HUES48 (cell line): ENCODE measurements around the gene DMAP1.

ENCODE experiments used
- H3K27ac ChIP-seq: one replicate; pipeline ENCODE4 v1.7.0; 2013; ENCODE audit warnings: low read depth, low read length, inconsistent platforms
- H3K27me3 ChIP-seq: 2 replicates; pipeline ENCODE4 v1.6.1; 2013; ENCODE audit warnings: mild to moderate bottlenecking, low read length; ENCODE audit not compliant: control insufficient read depth, insufficient read depth
- H3K36me3 ChIP-seq: 2 replicates; pipeline ENCODE4 v1.6.1; 2013; ENCODE audit warnings: low read length; ENCODE audit not compliant: control insufficient read depth, insufficient read depth
- H3K4me1 ChIP-seq: 2 replicates; pipeline ENCODE4 v1.6.1; 2013; ENCODE audit warnings: mild to moderate bottlenecking, low read length; ENCODE audit not compliant: control insufficient read depth, insufficient read depth
- H3K4me3 ChIP-seq: 2 replicates; pipeline ENCODE4 v1.5.1; 2013; ENCODE audit warnings: mild to moderate bottlenecking, low read depth, low read length
- H3K9ac ChIP-seq: 2 replicates; pipeline ENCODE4 v1.6.1; 2013; ENCODE audit warnings: mild to moderate bottlenecking, low read depth, low read length, moderate library complexity
- H3K9me3 ChIP-seq: 2 replicates; pipeline ENCODE4 v1.6.1; 2013; ENCODE audit warnings: low read length; ENCODE audit not compliant: control insufficient read depth, insufficient read depth

The DMAP1 gene

DNA sequence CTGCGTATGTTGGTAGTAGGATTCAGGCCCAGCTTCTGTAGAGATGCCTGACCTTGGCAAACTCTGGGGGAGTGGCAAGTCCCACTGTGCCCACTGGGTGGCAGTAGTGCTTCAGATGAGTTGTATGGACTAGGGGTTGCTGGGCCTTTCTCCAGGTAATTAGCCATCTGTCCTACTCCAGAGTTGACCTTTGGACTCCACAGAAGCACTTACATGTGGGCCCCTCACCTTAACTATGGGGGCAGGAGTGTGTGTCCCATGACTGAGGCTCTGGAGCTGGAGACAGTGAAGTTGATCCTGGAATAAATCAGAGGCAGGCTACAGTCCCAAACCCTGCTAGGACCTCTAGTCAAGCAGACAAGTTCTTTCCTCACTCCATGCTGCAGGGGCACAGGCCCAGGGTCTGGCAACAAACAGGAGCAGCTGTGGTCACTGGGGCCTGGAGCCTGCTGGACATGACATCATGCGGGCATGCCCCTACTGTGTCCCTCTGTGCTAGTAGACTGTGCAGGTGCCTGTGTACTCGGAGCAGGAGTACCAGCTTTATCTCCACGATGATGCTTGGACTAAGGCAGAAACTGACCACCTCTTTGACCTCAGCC lies 4.6 kb downstream of the DMAP1 start:
- Histone ChIP-seq H3K4me3 (no peak overlapping the region), H3K4me1 (peaks cover 5% of the 10 kb centered on the region; the same call in 1 of the 2 replicates), H3K9ac (no peak overlapping the region), H3K36me3 (peaks cover 68% of the 10 kb centered on the region), H3K27ac (no peak overlapping the region), H3K27me3 (no peaks in the 10 kb centered on the region), H3K9me3 (no peaks in the 10 kb centered on the region)

DNA sequence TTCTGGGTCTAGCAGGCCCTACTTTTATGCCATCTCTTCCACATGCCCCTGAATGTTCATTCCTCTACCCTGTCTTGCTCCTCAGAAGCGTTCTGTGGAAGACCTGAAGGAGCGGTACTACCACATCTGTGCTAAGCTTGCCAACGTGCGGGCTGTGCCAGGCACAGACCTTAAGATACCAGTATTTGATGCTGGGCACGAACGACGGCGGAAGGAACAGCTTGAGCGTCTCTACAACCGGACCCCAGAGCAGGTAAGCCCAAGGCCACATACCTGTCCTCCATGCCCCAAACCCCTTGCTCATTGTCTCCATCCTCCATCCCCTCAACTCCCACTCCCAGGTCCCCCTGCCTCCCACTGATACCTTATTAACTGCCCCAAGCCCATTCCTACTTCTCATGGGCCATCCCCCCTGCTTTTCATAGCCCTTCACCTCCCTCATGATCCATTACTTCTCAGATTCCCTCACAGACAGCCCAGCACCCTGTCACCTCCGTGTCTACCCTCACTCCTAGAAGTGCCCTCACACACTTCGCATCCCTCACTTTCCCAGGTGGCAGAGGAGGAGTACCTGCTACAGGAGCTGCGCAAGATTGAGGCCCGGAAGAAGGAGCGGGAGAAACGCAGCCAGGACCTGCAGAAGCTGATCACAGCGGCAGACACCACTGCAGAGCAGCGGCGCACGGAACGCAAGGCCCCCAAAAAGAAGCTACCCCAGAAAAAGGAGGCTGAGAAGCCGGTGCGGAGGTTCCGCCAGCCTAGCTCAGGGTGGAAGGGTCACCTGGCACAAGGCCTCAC lies 5.4 kb downstream of the DMAP1 start:
- Histone ChIP-seq H3K4me1 (peaks cover 5% of the 10 kb centered on the region; the same call in 1 of the 2 replicates), H3K27ac (no peak overlapping the region), H3K9ac (no peak overlapping the region), H3K4me3 (no peak overlapping the region), H3K27me3 (no peaks in the 10 kb centered on the region), H3K36me3 (peaks cover 68% of the 10 kb centered on the region), H3K9me3 (no peaks in the 10 kb centered on the region)

DNA sequence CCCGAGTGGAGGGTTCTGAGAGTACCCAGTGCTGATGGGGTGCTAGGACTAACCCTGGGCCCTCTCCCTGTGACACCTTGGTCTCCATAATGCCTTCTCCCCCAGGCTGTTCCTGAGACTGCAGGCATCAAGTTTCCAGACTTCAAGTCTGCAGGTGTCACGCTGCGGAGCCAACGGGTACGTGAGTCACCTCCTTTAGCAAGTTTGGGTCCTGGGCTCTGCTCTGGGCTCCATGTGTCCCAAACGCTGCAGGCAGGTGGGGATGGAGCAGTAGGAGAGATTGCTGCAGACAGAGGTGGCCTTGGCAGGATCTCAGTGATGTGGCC lies 6.0 kb downstream of the DMAP1 start:
- Histone ChIP-seq H3K4me3 (no peak overlapping the region), H3K9me3 (no peaks in the 10 kb centered on the region), H3K27ac (no peak overlapping the region), H3K9ac (no peak overlapping the region), H3K27me3 (no peaks in the 10 kb centered on the region), H3K4me1 (0 out of 2 replicates have a peak, but pooled peaks cover 1% of the 10 kb centered on the region), H3K36me3 (peaks cover 68% of the 10 kb centered on the region)

GRCh38 chr1:44220001-44220751 lies 6.9 kb downstream of the DMAP1 start:
- Histone ChIP-seq H3K9ac (no peak overlapping the region), H3K4me1 (no peaks in the 10 kb centered on the region), H3K4me3 (no peak overlapping the region), H3K27me3 (no peaks in the 10 kb centered on the region), H3K27ac (no peak overlapping the region), H3K9me3 (peaks cover 2% of the 10 kb centered on the region; the same call in 1 of the 2 replicates), H3K36me3 (peaks cover 62% of the 10 kb centered on the region)

DNA sequence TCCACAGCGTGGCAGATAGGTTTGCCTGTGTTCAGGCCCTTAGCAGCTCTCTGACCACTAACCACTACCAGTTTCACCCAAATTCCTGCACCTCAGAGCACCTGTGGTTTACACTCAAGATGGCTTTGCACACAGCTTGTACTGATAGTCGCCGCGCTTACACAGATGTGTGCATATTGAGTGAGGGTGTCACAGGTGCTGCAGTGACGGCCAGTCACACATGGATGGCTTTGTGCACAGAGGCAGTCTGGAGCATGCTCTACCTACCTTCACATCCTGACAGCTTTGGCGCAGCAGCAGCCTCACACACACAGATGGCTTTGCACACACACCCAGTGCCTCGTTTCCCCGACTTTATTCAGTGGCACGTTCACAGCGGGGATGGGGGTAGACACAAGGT lies 7.5 kb downstream of the DMAP1 start:
- Histone ChIP-seq H3K9ac (no peak overlapping the region), H3K27ac (no peak overlapping the region), H3K9me3 (peaks cover 8% of the 10 kb centered on the region), H3K27me3 (no peaks in the 10 kb centered on the region), H3K4me1 (no peaks in the 10 kb centered on the region), H3K4me3 (no peak overlapping the region), H3K36me3 (peaks cover 56% of the 10 kb centered on the region)

DNA sequence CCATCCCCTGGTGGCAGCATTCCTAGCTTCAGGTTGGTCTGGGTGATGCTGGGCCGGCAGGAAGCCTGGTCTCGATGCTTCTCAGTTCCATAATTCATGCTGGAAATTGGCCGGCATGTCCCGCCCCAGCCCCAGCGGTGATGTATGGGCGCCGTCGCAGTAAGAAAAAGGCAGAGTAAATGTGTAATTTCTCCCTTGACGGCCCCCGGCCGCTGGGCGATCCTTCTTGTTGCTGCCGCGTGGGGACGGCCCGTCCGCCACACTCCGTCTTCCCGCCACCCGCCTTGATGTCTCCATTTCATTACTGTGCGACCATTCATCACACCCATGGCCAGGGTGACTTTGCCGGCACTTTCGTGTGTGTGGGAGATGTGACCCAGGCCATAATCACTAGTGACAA lies 8.5 kb downstream of the DMAP1 start:
- Histone ChIP-seq H3K27me3 (no peaks in the 10 kb centered on the region), H3K36me3 (peaks cover 47% of the 10 kb centered on the region), H3K27ac (no peak overlapping the region)

GRCh38 chr1:44222397-44223186 lies 9.3 kb downstream of the DMAP1 start:
- no peak overlapping the region for H3K9ac ChIP-seq
- peaks cover 39% of the 10 kb centered on the region for H3K36me3 ChIP-seq
- no peaks in the 10 kb centered on the region for H3K27me3 ChIP-seq
- no peak overlapping the region for H3K4me3 ChIP-seq
- H3K9me3 ChIP-seq = peaks cover 25% of the 10 kb centered on the region
- H3K4me1 ChIP-seq = no peaks in the 10 kb centered on the region
- no peak overlapping the region for H3K27ac ChIP-seq

More for the DNA sequence above, 8.5 kb downstream of the DMAP1 start:
- Histone ChIP-seq H3K9me3 (peaks cover 17% of the 10 kb centered on the region), H3K4me1 (no peaks in the 10 kb centered on the region), H3K4me3 (no peak overlapping the region), H3K9ac (no peak overlapping the region)

DNA sequence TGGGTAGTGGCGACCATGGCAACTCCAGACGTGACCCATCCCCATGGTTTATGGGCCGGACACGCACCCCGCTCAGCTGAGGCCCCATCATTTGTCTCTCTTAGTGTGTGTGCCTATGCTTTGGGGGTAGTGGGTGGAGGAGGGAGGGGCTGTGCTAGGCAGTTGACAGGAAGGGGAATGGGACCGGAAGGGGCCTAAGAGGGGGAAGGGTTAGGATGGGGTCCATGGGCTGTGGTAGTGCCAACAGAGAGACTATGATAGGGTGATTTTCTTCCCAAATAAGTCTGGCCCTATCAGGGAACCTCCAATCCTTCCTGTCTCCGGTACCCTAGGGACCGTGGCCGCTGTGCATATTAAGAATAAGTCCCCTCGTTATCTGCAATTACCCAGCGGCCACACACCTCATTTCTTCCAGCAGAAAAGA lies 9.9 kb downstream of the DMAP1 start:
- Histone ChIP-seq H3K9ac (no peak overlapping the region), H3K4me3 (no peak overlapping the region), H3K9me3 (peaks cover 25% of the 10 kb centered on the region), H3K27me3 (no peaks in the 10 kb centered on the region), H3K36me3 (peaks cover 34% of the 10 kb centered on the region), H3K27ac (no peak overlapping the region), H3K4me1 (no peaks in the 10 kb centered on the region)

GRCh38 chr1:44225761-44226160 lies 12.5 kb downstream of the DMAP1 start:
- no peaks in the 10 kb centered on the region for H3K4me1 ChIP-seq
- no peak overlapping the region for H3K27ac ChIP-seq
- no peak overlapping the region for H3K9ac ChIP-seq
- H3K27me3 ChIP-seq = no peaks in the 10 kb centered on the region
- peaks cover 10% of the 10 kb centered on the region for H3K36me3 ChIP-seq
- peaks cover 25% of the 10 kb centered on the region for H3K9me3 ChIP-seq
- no peak overlapping the region for H3K4me3 ChIP-seq

DNA sequence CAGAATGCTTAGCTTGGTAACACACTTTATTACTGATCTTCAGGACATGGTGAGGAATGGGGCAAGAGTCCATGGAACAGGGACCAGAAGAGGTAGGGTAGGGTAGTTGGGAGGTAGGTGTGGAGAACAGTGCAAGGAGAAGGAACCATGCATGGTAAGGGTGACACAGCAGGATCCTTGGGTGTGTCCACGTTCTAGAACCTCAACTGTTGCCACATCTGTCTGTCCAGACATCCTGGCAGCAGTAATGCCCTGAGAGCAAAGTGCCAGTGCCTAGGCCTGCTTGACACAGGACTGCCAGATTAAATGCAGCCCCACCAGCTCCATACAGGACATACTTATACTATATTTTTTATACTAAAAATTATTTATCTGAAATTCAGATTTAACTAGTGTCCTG lies 13.9 kb downstream of the DMAP1 start:
- Histone ChIP-seq H3K4me3 (no peak overlapping the region; the same call in 1 of the 2 replicates), H3K27me3 (no peaks in the 10 kb centered on the region), H3K27ac (no peak overlapping the region), H3K9ac (no peak overlapping the region), H3K4me1 (no peaks in the 10 kb centered on the region), H3K36me3 (peaks cover 10% of the 10 kb centered on the region), H3K9me3 (peaks cover 25% of the 10 kb centered on the region)
